ENCODE results near the gene PDE6G. TPM values are rescaled to one million over a fixed set of nuclear protein-coding genes. Genes with fewer than 3 reads are reported as not detected.

Gene PDE6G
- total and polyA plus RNA-seq, 8 donors = 0.24 to 6.3 (median 4.6) TPM

- H3K4me1 ChIP-seq = no peaks in the 10 kb centered on the region
- H3K27ac ChIP-seq = no peak overlapping the region
- TF ChIP-seq, protein P1, sequence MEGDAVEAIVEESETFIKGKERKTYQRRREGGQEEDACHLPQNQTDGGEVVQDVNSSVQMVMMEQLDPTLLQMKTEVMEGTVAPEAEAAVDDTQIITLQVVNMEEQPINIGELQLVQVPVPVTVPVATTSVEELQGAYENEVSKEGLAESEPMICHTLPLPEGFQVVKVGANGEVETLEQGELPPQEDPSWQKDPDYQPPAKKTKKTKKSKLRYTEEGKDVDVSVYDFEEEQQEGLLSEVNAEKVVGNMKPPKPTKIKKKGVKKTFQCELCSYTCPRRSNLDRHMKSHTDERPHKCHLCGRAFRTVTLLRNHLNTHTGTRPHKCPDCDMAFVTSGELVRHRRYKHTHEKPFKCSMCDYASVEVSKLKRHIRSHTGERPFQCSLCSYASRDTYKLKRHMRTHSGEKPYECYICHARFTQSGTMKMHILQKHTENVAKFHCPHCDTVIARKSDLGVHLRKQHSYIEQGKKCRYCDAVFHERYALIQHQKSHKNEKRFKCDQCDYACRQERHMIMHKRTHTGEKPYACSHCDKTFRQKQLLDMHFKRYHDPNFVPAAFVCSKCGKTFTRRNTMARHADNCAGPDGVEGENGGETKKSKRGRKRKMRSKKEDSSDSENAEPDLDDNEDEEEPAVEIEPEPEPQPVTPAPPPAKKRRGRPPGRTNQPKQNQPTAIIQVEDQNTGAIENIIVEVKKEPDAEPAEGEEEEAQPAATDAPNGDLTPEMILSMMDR (IDR thresholded peaks at IDR 0.05) = no peak
- no peak for ATAC-seq
- no peaks in the 10 kb centered on the region for H3K36me3 ChIP-seq
- no peak overlapping the region for H3K4me3 ChIP-seq
- peak in 1 of 4 donors; percentile 31 for DNase-seq
- no peaks in the 10 kb centered on the region for H3K9me3 ChIP-seq
- H3K27me3 ChIP-seq = peaks cover 29 to 30% of the 10 kb centered on the region in 2 donors
- intact Hi-C loops (cut with DNase I) = no loop called here
Measured at GRCh38 chr17:81644496-81644895, 11.8 kb downstream of the PDE6G start.

- Histone ChIP-seq H3K4me1 (peaks cover 5% of the 10 kb centered on the region in 2 donors), H3K36me3 (no peaks in the 10 kb centered on the region), H3K27ac (no peak overlapping the region), H3K4me3 (no peak overlapping the region), H3K9me3 (no peaks in the 10 kb centered on the region), H3K27me3 (peaks cover 3 to 5% of the 10 kb centered on the region in 2 donors)
- ATAC-seq (no peak), DNase-seq (peak in 1 of 4 donors; percentile 55)
- intact Hi-C loops (cut with DNase I) = no loop called here
- TF ChIP-seq, protein P1 (IDR thresholded peaks at IDR 0.05) = no peak
Measured at GRCh38 chr17:81641825-81642489, 14.4 kb downstream of the PDE6G start.

GRCh38 chr17:81640011-81640410, 16.3 kb downstream of the PDE6G start:
- Histone ChIP-seq H3K4me3 (no peak overlapping the region), H3K4me1 (peaks cover 17 to 18% of the 10 kb centered on the region in 2 donors), H3K36me3 (no peaks in the 10 kb centered on the region), H3K9me3 (no peaks in the 10 kb centered on the region), H3K27me3 (no peaks in the 10 kb centered on the region), H3K27ac (no peak overlapping the region)
- TF ChIP-seq, protein P1 (IDR thresholded peaks at IDR 0.05) = no peak
- ATAC-seq (no peak), DNase-seq (peak in 1 of 4 donors; percentile 34)
- intact Hi-C loops (cut with DNase I) = no loop called here

GRCh38 chr17:81638683-81639082, 17.7 kb downstream of the PDE6G start:
- DNase-seq (no peak), ATAC-seq (no peak)
- Histone ChIP-seq H3K27ac (no peak overlapping the region), H3K9me3 (no peaks in the 10 kb centered on the region), H3K27me3 (no peaks in the 10 kb centered on the region), H3K36me3 (no peaks in the 10 kb centered on the region), H3K4me1 (peaks cover 19 to 31% of the 10 kb centered on the region in 2 donors), H3K4me3 (no peak overlapping the region)
- intact Hi-C loops (cut with DNase I) = no loop called here
- TF ChIP-seq, protein P1 (IDR thresholded peaks at IDR 0.05) = no peak

GRCh38 chr17:81636505-81637288, 19.6 kb downstream of the PDE6G start, which contains the start of the genes NPLOC4 and TSPAN10:
Gene NPLOC4 (minus strand): TSS chr17:81637112. CDS start chr17:81636930, 182 bp downstream.
Gene TSPAN10 (plus strand): TSS chr17:81637196. CDS start chr17:81642413, 5,217 bp downstream.
- H3K9me3 ChIP-seq = no peaks in the 10 kb centered on the region
- peak within 1 kb of the TSS; percentile 94 to 98 for H3K4me3 ChIP-seq
- H3K27ac ChIP-seq = peak within 1 kb of the TSS; percentile 86 to 91
- H3K4me1 ChIP-seq = peaks cover 19 to 50% of the 10 kb centered on the region in 2 donors
- no peaks in the 10 kb centered on the region for H3K27me3 ChIP-seq
- DNase-seq = peak; percentile 87 to 97 (median 90)
- TF ChIP-seq, protein P1 (IDR thresholded peaks at IDR 0.05) = no peak
- ATAC-seq = peak; percentile 91
- intact Hi-C loops (cut with DNase I) = no loop called here
- peaks cover 0 to 3% of the 10 kb centered on the region in 2 donors for H3K36me3 ChIP-seq
